ENCODE data around the gene MATR3.

MATR3 gene

DNA sequence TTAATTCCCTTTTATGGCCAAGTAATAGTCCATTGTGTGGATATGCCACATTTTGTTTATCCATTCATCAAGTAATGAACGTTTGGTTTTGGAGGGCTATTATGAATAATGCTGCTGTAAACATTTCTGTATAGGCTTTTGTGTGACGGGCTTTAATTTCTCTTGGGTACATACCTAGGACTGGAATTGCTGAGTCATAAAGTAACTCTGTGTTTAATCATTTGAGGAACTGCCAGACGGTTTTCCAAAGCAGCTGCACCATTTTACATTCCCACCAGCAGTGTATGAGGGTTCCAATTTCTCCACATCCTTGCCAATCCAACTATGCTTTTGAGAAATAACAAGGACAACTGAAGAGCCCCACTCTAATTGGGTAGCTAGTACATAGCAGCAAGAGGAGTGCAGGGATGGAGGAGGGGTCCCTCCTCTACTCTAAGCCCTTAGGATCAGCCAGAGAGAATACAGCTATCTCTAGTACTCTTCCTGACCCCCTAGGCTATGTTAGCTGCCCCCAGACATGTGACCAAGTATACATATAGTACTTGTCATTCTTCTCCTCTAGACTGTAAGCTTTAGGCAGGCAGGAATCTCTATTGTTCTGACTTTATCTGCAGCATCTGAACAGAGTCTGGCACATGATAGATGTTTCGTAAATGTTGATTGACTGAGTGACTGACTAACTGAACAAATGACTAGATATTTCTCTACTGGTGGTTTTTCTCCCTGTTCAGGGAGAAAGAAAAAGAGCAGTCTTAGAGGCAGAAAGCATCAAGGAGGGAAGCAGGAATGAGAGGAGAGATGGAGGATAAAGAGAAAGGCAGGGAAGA, 22.1 kb upstream of the MATR3 start:
- in situ Hi-C loops (cut with HindIII; ENCODE audit: low sequenced_read_pairs), result no loop called here

GRCh38 chr5:139272471-139273321, 20.8 kb upstream of the MATR3 start:
- in situ Hi-C loops (cut with HindIII; ENCODE audit: low sequenced_read_pairs), result no loop called here

DNA sequence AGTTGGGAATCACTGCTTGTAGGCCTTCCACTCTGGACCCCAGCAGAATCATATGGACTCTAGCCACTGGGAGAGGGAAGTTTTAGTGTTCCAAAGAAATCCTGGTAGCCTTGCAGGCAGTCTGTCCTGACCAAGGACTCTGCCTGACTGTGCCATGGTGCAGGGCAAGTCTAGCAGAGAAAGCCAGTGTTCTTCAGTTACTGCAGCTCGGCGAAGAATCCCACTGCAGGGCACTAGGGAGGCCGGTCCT, 20.3 kb upstream of the MATR3 start:
- in situ Hi-C loops (cut with HindIII; ENCODE audit: low sequenced_read_pairs), result no loop called here

- in situ Hi-C loops (cut with HindIII; ENCODE audit: low sequenced_read_pairs), result no loop called here
These were observed 19.8 kb upstream of the MATR3 start for GRCh38 chr5:139273572-139274289.

DNA sequence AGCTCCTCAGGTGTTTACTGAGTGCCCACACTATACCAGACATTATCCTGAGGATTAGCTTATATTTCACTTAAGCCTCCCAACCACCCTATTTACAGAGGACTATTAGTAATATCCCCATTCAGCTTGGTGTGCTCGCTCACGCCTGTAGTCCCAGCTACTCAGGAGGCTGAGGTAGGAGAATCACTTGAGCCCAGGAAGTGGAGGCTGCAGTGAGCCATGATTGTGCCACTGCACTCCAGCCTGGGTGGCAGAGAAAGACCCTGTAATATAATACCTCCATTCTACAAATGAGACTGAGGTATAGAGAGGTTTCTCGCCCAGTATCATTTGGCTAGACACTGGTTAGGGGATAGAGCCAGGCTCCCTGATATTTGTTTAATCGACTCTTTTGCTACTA, 18.0 kb upstream of the MATR3 start:
- in situ Hi-C loops (cut with HindIII; ENCODE audit: low sequenced_read_pairs), result no loop called here

DNA sequence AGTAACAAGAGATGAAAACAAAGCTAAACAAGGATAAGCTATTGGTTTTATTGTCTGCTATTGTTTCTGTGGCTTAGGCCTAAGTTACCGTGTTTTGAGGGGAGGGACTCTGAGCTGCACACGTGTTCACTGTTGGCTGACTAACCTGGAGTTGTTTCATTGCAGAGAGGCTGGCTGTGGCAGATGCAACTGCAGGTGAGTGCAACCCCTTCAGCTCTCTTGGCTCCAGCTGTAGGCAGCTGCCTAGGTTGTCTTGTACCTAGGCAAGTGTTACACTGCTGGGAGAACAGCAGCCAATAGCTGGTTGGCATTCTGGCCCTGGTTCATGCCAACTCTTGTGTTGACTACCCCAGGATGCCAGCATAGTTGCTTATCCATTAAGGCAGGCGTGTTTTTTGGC, 17.6 kb upstream of the MATR3 start:
- in situ Hi-C loops (cut with HindIII; ENCODE audit: low sequenced_read_pairs), result no loop called here

DNA sequence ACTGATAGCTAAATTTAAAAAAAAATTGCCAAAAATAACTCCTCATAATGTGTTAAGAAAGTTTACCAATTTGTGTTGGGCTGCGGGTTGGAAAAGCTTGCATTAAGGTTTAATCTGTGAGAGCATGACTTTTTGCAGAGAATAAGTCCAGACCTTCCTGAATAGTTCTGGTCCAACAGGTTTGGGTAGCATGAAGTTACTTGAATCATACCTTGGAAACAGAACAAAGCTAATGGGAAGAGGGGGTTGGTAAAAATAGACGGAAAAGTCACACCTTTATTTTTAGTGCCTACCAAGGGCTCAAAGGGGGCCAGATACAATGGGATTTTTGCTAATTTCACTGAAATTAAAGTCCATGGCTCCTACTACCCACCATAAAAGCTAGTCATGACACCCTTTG, 17.1 kb upstream of the MATR3 start:
- in situ Hi-C loops (cut with HindIII; ENCODE audit: low sequenced_read_pairs), result no loop called here

DNA sequence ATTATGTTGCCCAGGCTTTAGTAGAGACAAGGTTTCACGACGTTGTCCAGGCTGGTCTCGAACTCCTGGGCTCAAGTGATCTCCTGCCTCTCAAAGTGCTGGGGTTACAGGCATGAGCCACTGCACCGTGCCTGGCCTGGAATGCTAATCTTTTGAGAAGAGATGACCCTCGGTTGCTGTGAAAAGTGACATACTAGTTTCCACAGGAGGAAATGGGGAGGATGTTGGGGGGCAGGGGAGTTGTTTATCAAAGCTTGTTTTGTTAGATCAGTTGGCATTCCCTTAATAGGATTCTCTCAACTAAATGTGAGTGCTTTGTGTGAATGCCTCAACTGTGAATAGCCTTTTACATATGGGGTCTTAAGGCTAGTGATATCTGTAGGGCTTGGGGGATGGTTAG, 16.4 kb upstream of the MATR3 start:
- in situ Hi-C loops (cut with HindIII; ENCODE audit: low sequenced_read_pairs), result no loop called here

GRCh38 chr5:139278540-139279274, 14.8 kb upstream of the MATR3 start:
- in situ Hi-C loops (cut with HindIII; ENCODE audit: low sequenced_read_pairs), result no loop called here

DNA sequence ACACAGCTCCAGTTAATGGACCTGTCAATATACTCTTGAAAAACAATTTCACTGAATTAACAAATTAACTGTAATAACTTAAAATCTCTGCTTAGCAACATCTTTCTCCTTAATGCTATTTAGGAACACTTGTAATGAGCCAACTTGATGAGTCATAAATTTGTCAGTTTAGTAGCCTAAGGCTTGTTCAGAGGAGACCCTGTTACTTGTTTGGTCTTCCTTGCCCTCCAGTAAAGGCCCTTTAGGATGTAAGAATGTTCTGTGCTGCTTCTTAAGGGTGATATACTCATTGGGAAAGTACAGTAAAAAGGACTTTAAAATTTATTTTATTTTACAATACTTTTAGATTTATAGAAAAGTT, 11.4 kb upstream of the MATR3 start:
- in situ Hi-C loops (cut with HindIII; ENCODE audit: low sequenced_read_pairs), result no loop called here

DNA sequence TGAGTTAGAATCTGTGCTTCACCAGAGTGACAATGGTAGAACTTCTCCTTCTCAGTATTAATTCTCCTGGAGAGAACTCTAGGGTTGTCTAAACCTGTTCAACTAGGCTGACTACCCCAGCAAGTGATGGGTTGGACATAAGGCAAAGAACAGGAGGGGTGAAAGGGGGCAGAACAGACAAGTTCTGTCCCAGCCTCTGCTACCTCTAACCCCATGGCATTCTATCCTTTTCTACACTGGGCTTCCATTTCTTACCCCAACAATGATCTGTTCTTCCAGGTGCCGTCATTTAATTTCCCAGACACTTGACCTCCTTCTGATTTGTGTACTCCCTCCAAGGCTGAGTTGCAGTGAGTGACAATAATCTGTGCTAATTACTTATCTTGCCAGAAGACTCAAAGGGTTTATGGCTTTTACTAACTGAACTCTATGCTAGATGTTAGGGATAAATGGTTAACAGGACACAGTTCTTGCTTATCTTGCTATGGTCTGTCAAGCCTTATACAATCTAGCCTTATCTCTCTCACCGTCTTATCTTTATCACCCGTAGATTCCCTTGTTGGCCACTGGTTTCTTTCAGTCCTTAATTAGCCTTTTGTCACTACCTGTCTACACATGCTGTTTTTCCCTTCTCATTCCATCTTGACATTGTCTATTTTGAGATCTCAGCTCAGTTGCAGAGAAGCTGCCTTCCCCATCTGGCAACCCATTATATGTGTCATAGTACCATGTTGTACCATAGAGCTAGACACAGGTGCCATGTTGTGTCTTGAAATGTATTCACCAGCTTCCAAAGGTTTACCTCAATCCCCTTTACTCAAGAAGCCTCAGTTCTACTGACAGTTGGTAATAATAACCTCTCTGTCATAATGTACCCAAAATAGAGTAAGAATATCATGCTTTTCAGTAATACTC, 10.0 kb upstream of the MATR3 start:
- in situ Hi-C loops (cut with HindIII; ENCODE audit: low sequenced_read_pairs), result no loop called here

DNA sequence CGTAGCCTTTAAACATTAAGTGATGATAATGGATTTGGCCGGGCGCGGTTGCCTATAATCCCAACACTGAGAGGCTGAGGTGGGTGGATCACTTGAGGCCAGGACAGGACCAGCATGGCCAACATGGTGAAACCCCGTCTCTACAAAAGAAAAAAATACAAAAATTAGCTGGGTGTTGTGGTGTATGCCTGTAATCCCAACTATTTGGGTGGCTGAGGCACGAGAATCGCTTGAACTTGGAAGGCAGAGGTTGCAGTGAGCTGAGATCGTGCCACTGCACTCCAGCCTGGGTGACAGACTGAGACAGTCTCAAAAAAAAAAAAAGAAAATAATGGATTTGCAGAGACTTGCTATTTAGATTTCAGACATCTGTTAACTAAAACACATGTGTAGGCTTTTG, 9.2 kb upstream of the MATR3 start:
- in situ Hi-C loops (cut with HindIII; ENCODE audit: low sequenced_read_pairs), result no loop called here

DNA sequence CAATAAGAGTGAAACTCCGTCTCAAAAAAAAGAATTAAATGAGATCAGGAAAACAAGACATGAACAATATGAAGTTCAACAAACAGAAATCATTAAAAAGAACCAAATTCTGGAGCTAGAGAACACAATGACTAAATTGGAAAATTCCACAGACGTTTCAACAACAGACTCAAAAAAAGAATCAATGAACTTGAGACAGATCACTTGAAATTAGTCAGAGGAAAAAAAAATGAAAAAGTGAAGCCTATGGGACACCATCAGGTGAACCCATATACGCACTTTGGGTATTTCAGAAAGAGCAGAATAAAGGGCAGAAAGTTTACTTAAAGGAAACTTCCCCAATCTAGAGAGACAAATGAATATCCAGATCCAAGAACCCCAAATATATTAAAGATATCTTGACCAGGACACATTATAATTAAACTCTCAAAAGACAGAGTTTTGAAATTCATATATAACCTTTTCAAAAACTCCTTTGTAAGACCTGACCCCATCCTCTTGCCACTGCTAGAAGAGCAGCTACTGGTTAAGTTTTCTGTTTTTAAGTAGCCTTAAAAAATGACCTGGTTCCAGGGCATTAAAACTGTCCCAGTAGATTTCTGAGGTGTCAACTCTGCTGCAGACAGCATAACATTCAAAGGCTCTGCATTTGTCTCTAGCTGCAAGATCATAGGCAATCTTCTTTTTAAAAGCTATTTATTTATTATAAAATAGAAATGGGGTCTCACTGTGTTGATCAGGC, 7.7 kb upstream of the MATR3 start:
- in situ Hi-C loops (cut with HindIII; ENCODE audit: low sequenced_read_pairs), result no loop called here

GRCh38 chr5:139287890-139288635, 5.5 kb upstream of the MATR3 start:
- in situ Hi-C loops (cut with HindIII; ENCODE audit: low sequenced_read_pairs), result no loop called here

- in situ Hi-C loops (cut with HindIII; ENCODE audit: low sequenced_read_pairs), result no loop called here
These were observed 2.5 kb upstream of the MATR3 start for GRCh38 chr5:139291051-139291450.

DNA sequence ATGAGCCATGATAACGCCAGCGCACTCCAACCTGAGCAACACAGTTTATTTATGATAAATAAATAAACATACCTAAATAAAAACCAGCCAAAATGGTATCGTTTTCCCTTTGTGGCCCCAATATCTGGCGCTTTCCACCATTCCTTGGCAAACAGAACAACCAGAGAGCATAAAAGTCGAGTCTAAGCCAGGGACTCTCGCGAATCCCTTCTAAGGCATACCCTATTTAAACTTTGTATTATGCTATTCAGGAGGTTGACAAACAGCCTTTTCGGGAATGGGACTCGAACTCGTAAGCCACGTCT, 386 bp upstream of the MATR3 start:
- in situ Hi-C loops (cut with HindIII; ENCODE audit: low sequenced_read_pairs), result no loop called here

DNA sequence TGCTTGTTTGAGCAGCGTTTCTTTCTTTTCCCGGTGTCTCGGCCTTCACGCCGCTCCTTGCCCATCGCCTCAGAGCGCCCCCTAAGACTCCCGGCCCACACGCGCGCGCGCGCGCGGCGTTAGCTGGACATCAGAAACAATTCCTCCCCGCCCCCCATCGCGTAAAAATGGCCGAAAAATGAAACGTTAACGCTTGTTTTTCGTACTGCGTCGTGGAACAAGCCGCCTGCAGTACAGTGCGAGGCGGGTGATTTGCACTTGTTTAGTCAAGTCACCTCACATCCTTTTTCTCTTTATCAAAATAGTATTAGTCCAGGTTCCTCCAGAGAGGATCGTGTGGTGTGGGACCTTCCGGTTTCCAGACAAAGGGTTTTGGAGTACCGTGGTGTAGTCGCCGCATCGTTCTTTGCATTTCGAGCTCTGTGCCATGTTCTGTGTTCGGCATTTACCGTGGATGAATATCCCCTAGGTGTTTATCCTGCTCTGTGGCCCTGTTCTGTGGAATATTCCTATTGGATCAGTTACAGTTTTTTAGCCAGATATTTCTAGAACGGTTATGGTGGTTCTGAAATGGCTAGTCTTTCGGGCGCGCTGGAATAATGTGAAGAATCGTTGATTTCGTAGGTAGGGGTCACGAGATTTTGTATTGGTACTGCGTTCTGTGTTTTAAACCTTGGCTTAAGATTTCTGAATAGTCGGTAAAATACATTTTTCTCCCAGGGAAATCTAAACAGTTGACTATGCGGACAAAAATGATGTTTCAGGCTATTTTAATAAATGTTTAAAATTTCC, 1.0 kb downstream of the MATR3 start:
- in situ Hi-C loops (cut with HindIII; ENCODE audit: low sequenced_read_pairs), result no loop called here

DNA sequence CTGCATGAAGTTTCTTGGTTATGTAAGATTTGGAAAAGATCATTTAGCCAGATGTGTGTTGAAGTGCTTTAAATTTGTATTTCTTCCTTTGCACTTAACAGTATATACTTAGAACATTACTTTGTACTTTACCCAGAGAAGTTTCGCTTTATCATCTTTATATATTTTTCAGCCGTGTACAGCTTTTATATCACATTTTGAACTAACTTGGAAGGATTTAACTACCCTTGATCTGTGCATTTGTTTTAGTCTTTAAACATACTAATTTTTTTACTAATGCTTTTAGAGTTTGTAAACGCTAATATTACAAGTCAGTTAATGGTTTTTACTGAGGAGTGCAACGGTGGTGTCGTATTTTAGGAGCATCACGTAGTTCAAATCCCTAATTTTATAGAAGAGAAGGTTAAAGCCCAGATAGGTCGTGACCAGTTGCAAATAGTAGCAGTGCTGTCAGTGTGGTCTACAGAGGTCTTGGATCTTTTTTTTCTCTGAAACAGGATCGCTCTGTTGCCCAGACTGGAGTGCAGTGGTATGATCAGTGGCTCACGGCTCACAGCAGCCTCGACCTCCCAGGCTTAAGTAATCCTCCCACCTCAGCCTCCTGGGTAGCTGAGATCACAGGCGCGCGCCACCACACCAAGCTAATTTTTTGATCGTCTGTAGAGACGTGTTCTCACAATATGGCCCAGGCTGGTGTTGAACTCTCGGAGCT, 2.0 kb downstream of the MATR3 start:
- in situ Hi-C loops (cut with HindIII; ENCODE audit: low sequenced_read_pairs), result no loop called here

Measured in DLD1 (cell line).